ENCODE results near the gene PGBD5. TPM values are rescaled to one million over a fixed set of nuclear protein-coding genes. Genes with fewer than 3 reads are reported as not detected.

Gene PGBD5
- total and polyA plus RNA-seq, 2 of the 13 experiments (the other 11 are each of a cell fraction or from before 2014, with no cell fraction given) = 0.04 to 0.13 TPM

DNA sequence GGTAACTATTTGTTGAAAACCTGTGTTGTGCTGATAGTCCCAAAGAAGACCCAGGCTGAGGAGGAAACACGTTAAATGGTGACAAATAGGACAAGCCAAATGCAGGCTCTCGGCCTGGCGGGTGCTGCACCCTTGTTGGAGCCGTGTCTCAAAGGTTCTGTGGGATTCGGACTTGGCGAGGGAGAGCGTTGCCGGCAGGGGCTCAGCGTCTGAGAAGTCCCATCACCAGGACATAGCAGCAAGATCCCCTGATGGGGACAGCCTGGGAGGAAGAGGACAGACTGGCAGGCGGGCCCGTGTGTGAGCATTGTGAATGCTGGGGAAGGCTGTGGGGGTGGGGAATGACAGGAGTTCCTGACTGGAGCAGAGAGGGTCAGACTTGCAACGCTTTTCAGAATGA lies 142.5 kb downstream of the PGBD5 start:
- no peak overlapping the region for H3K9ac ChIP-seq (ENCODE audit: insufficient read depth, low read depth, low read length)
- in situ Hi-C loops (cut with HindIII; ENCODE audit: extremely low pct_ligation_motif_present, low pct_unique_long_range_greater_than_20kb) = no loop called here
- no peak for FAIRE-seq

DNA sequence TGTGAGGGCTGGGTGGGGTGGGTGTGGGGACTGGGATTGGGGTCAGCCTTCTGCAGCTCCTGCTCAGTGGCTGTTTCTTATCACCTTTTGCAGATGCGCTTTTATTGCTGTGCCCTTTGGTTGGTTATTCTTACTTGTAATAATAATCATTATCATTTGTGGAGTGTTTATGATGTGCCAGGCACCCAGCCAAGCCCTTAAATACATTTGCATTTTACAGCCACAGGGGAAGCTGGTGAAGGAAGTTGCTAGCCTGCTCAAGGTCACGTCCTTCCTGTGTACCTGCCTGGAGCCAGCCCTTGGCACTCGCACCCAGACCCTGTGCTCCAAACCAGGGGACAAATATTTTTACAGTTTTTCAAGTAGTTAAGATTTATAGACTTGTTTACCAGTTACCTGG lies 144.0 kb downstream of the PGBD5 start:
- ChIA-PET CTCF (ENCODE audit: low intra/inter-chr PET ratio, low total read pairs) (no interaction called here), POLR2A (no interaction called here)
- ATAC-seq (no peak), DNase-seq (ENCODE audit: low spot score) (no peak), FAIRE-seq (no peak)
- Histone ChIP-seq H3K36me3 (replicated peaks in 1 of 2; ENCODE audit: control insufficient read depth in 1 of 2, insufficient read depth in 2 of 2, low read length in 2 of 2) (peaks cover 3 to 17% of the 10 kb centered on the region in 2 experiments; a peak in 3 of 5 replicates), H3K27ac (ENCODE audit: extremely low read length, insufficient read depth, low read length) (no peak overlapping the region), H3K4me3 (replicated peaks in 1 of 3; ENCODE audit: insufficient read depth in 1 of 3, low read depth in 2 of 3, low read length in 3 of 3) (no peak overlapping the region), H3K9ac (ENCODE audit: insufficient read depth, low read depth, low read length) (no peak overlapping the region), H3K79me2 (ENCODE audit: insufficient read depth, low read length) (no peaks in the 10 kb centered on the region), H4K20me1 (ENCODE audit: insufficient read depth, low read length) (no peaks in the 10 kb centered on the region), H3K27me3 (ENCODE audit: control insufficient read depth in 1 of 2, insufficient read depth in 2 of 2, low read length in 2 of 2) (no peaks in the 10 kb centered on the region), H3K4me2 (ENCODE audit: low read depth, low read length) (no peak overlapping the region), H2AFZ (ENCODE audit: low read length) (no peak overlapping the region), H3K9me3 (ENCODE audit: low read length) (no peaks in the 10 kb centered on the region), H3K4me1 (ENCODE audit: insufficient read depth, low read length) (peaks cover 9% of the 10 kb centered on the region)
- intact Hi-C loops (cut with micrococcal nuclease; ENCODE audit: unreplicated experiment) = no loop called here
- TF ChIP-seq ZBTB26 (CRISPR knock-in tag; IDR thresholded peaks at IDR 0.05; ENCODE audit: borderline replicate concordance) = no peak
- no peak for TF ChIP-seq HMGA1 (CRISPR knock-in tag; conservative IDR thresholded peaks at IDR 0.05)
- TF ChIP-seq NRL (CRISPR knock-in tag; IDR thresholded peaks at IDR 0.05; ENCODE audit: borderline replicate concordance) = no peak
- TF ChIP-seq, protein P1, sequence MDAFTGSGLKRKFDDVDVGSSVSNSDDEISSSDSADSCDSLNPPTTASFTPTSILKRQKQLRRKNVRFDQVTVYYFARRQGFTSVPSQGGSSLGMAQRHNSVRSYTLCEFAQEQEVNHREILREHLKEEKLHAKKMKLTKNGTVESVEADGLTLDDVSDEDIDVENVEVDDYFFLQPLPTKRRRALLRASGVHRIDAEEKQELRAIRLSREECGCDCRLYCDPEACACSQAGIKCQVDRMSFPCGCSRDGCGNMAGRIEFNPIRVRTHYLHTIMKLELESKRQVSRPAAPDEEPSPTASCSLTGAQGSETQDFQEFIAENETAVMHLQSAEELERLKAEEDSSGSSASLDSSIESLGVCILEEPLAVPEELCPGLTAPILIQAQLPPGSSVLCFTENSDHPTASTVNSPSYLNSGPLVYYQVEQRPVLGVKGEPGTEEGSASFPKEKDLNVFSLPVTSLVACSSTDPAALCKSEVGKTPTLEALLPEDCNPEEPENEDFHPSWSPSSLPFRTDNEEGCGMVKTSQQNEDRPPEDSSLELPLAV (CRISPR knock-in tag; conservative IDR thresholded peaks at IDR 0.05; ENCODE audit: low read depth) = no peak
- TF ChIP-seq KAT2B (IDR thresholded peaks at IDR 0.05; ENCODE audit: borderline replicate concordance, low read depth, low read length) = no peak
- TF ChIP-seq NFE2L2 (IDR thresholded peaks at IDR 0.05; ENCODE audit: low read length) = no peak
- TF ChIP-seq, protein P2, sequence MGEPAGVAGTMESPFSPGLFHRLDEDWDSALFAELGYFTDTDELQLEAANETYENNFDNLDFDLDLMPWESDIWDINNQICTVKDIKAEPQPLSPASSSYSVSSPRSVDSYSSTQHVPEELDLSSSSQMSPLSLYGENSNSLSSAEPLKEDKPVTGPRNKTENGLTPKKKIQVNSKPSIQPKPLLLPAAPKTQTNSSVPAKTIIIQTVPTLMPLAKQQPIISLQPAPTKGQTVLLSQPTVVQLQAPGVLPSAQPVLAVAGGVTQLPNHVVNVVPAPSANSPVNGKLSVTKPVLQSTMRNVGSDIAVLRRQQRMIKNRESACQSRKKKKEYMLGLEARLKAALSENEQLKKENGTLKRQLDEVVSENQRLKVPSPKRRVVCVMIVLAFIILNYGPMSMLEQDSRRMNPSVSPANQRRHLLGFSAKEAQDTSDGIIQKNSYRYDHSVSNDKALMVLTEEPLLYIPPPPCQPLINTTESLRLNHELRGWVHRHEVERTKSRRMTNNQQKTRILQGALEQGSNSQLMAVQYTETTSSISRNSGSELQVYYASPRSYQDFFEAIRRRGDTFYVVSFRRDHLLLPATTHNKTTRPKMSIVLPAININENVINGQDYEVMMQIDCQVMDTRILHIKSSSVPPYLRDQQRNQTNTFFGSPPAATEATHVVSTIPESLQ (CRISPR knock-in tag; conservative IDR thresholded peaks at IDR 0.05) = no peak
- no peak for TF ChIP-seq ARNT (IDR thresholded peaks at IDR 0.05)
- no peak for TF ChIP-seq E2F5 (CRISPR knock-in tag; conservative IDR thresholded peaks at IDR 0.05)
- no peak for TF ChIP-seq ZNF614 (CRISPR knock-in tag; IDR thresholded peaks at IDR 0.05; ENCODE audit: borderline replicate concordance)
- TF ChIP-seq FLYWCH1 (CRISPR knock-in tag; IDR thresholded peaks at IDR 0.05) = no peak
- no peak for TF ChIP-seq ZNF749 (CRISPR knock-in tag; IDR thresholded peaks at IDR 0.05; ENCODE audit: borderline replicate concordance)
- WGBS (ENCODE audit: low lambda C conversion rate) = 67% methylated on average over 3 of the region's 3 CpGs
- in situ Hi-C loops (cut with HindIII; ENCODE audit: extremely low pct_ligation_motif_present, low pct_unique_long_range_greater_than_20kb) = no loop called here
- no TSS peak for BruUV-seq (replicated peaks)

More for the DNA sequence above, 142.5 kb downstream of the PGBD5 start:
- H3K4me2 ChIP-seq (ENCODE audit: low read depth, low read length) = no peak overlapping the region
- no TSS peak for BruUV-seq (replicated peaks)
- no peaks in the 10 kb centered on the region for H3K9me3 ChIP-seq (ENCODE audit: low read length)
- ChIA-PET POLR2A (no interaction called here), CTCF (ENCODE audit: low intra/inter-chr PET ratio, low total read pairs) (no interaction called here)
- no peaks in the 10 kb centered on the region for H4K20me1 ChIP-seq (ENCODE audit: insufficient read depth, low read length)
- no peak for TF ChIP-seq SRY (CRISPR knock-in tag; IDR thresholded peaks at IDR 0.05)
- ATAC-seq = no peak
- H2AFZ ChIP-seq (ENCODE audit: low read length) = no peak overlapping the region
- H3K79me2 ChIP-seq (ENCODE audit: insufficient read depth, low read length) = no peaks in the 10 kb centered on the region
- no peak overlapping the region for H3K4me3 ChIP-seq (replicated peaks in 1 of 3; ENCODE audit: insufficient read depth in 1 of 3, low read depth in 2 of 3, low read length in 3 of 3)
- no peak overlapping the region for H3K27ac ChIP-seq (ENCODE audit: extremely low read length, insufficient read depth, low read length)
- intact Hi-C loops (cut with micrococcal nuclease; ENCODE audit: unreplicated experiment) = no loop called here
- 0 out of 5 replicates have a peak, but pooled peaks cover 0 to 1% of the 10 kb centered on the region in 2 experiments for H3K27me3 ChIP-seq (ENCODE audit: control insufficient read depth in 1 of 2, insufficient read depth in 2 of 2, low read length in 2 of 2)
- peaks cover 3 to 17% of the 10 kb centered on the region in 2 experiments; a peak in 3 of 5 replicates for H3K36me3 ChIP-seq (replicated peaks in 1 of 2; ENCODE audit: control insufficient read depth in 1 of 2, insufficient read depth in 2 of 2, low read length in 2 of 2)
- peaks cover 9% of the 10 kb centered on the region for H3K4me1 ChIP-seq (ENCODE audit: insufficient read depth, low read length)
- DNase-seq (ENCODE audit: low spot score) = no peak
- 93% methylated on average over 12 of the region's 12 CpGs for WGBS (ENCODE audit: low lambda C conversion rate)
